ENCODE data around the gene GPI.

DNA sequence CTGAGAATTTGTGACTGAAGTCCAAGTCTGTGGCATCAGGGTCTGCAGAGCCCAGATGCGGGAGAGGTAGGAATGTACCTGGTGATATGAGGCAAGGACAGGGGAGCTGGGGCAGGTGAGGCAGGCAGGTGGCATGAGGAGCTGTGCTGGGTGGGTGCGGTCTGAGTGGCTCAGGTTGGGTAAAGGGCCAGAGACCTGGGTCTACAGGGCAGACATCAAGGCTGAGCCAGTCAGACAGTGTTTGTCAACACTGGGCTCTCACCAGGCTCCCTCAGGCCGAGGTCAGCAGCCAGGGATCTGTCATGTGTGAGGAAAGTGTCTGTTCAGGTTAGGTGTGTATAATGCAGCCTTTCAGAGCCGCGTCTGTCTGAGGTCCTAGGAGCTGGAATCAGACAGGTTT lies 18.6 kb downstream of the GPI start:
- TF ChIP-seq EZH2 (IDR thresholded peaks at IDR 0.05) (no peak), POLR2AphosphoS5 (IDR thresholded peaks at IDR 0.05; ENCODE audit: borderline replicate concordance, low read depth, low read length) (no peak)
